KOPT-K1 (cell line): ENCODE measurements around the gene CDK13.
"Not testable (repeated sequence)": the region's sequence is repeated elsewhere in the genome, so short reads cannot be mapped to it uniquely, and the experiment has no call there.

Source experiments
- H3K27ac ChIP-seq: fragments of 200-600 bp; sonication (generic); 2 replicates; pipeline ENCODE4 v1.5.1; 2016; ENCODE audit warnings: antibody characterized with exemption, mild to moderate bottlenecking, low read depth, low read length; ENCODE audit not compliant: poor library complexity, severe bottlenecking
- H3K36me3 ChIP-seq: fragments of 200-600 bp; sonication (generic); 2 replicates; pipeline ENCODE4 v1.5.1; 2017; ENCODE audit warnings: antibody characterized with exemption, mild to moderate bottlenecking, low read length, moderate library complexity; ENCODE audit not compliant: insufficient read depth
- H3K9me3 ChIP-seq: fragments of 200-600 bp; sonication (generic); 2 replicates; pipeline ENCODE4 v1.5.1; 2017; ENCODE audit warnings: antibody characterized with exemption, low read length, mild to moderate bottlenecking; ENCODE audit not compliant: insufficient read depth, poor library complexity, severe bottlenecking

Gene CDK13

DNA sequence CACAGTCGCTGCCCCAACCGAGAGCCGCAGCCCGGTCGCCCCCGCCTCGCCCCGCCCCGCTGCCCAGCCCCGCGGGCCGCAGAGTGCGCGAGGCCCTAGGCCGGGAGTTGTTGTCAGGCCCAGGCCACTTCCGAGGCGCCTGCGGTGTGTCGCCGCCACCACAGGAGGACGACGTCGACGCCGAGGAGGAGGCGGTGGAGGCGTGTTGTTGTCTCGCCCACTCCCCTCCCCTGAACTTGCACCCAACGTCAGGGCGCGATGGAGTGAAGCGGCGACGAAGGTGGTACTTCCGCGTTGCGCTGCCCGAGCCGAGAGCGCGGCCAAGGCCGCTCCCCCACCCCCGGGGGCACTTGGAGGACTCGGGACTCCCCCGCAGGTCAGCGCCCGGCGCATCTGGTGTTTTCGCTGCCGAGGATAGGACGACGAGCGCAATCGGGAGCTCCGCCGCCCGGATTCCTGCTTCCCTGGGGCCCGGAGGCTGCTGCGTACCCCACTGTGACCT is at the start of gene CDK13:
CDK13 (plus strand) TSS at position 286 of the 502 bp plus-strand sequence. CDS start 386 bp downstream, outside the sequence.
- H3K36me3 ChIP-seq = peaks cover 13% of the 10 kb centered on the region; the same call in 1 of the 2 replicates

GRCh38 chr7:39904077-39904486 is 46.0 kb upstream of the CDK13 start:
- Histone ChIP-seq H3K27ac (no peak overlapping the region), H3K9me3 (peaks cover 11% of the 10 kb centered on the region), H3K36me3 (no peaks in the 10 kb centered on the region)

More for the DNA sequence above, at the start of gene CDK13:
- Histone ChIP-seq H3K27ac (peak within 1 kb of the TSS; percentile 97), H3K9me3 (no peaks in the 10 kb centered on the region)

DNA sequence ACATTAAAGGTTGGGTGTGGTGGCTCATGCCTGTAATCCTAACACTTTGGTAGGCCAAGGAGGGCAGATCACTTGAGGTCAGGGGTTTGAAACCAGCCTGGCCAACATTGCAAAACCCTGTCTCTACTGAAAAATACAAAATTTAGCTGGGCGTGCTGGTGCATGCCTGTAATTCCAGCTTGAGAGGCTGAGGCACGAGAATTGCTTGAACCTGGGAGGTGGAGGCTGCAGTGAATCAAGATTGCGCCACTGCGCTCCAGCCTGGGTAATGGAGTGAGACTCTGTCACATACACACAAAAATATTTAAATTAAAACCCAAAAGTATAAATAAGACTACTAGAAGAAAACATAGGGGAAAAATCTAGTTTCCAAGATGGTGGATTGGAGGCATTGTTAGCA is 41.9 kb upstream of the CDK13 start:
- no peak overlapping the region for H3K27ac ChIP-seq
- peaks cover 11% of the 10 kb centered on the region for H3K9me3 ChIP-seq
- no peaks in the 10 kb centered on the region for H3K36me3 ChIP-seq

GRCh38 chr7:39908973-39909372 is 41.1 kb upstream of the CDK13 start:
- H3K9me3 ChIP-seq = peaks cover 11% of the 10 kb centered on the region
- no peaks in the 10 kb centered on the region for H3K36me3 ChIP-seq
- no peak overlapping the region for H3K27ac ChIP-seq

- no peak overlapping the region for H3K27ac ChIP-seq
- peaks cover 11% of the 10 kb centered on the region for H3K9me3 ChIP-seq
- H3K36me3 ChIP-seq = no peaks in the 10 kb centered on the region
Observed at GRCh38 chr7:39909526-39909925, 40.5 kb upstream of the CDK13 start.

- Histone ChIP-seq H3K27ac (no peak overlapping the region), H3K36me3 (no peaks in the 10 kb centered on the region), H3K9me3 (peaks cover 11% of the 10 kb centered on the region)
Observed at GRCh38 chr7:39910108-39910869, 39.8 kb upstream of the CDK13 start.

DNA sequence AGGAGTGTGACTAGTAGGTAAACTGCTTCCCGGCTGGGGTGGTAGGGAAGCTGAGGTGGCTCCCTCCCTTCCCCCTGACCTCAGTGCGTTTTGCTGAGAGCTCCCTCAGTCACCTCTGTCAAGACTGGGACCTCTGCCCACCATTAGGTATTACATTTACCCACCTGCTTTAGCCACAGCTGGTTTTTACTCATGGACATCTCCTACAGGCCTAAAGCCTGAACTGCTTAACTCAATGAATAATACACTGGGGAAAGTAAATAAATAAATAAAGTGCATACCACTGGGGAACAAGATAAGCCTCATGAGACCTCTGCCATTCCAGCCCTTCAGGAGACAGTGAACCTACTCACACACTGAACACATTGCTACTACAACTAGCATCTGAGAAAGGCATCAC is 38.9 kb upstream of the CDK13 start:
- H3K27ac ChIP-seq = no peak overlapping the region

DNA sequence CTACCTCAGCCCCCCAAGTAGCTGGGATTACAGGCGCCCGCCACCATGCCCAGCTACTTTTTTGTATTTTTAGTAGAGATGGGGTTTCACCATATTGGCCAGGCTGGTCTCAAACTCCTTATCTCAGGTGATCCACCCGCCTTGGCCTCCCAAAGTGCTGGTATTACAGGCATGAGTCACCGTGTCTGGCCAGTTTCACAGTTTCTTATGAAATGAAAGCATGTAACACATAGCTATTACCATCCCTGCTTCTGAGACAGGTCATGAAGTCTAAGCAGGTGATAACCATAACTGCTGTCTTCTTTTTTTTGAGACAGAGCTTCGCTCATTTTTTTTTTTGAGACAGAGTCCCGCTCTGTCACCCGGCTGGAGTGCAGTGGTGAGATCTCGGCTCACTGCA is 34.2 kb upstream of the CDK13 start:
- not testable (repeated sequence) for H3K27ac ChIP-seq, H3K36me3 ChIP-seq, H3K9me3 ChIP-seq

More for the DNA sequence above, 38.9 kb upstream of the CDK13 start:
- Histone ChIP-seq H3K9me3 (peaks cover 11% of the 10 kb centered on the region), H3K36me3 (no peaks in the 10 kb centered on the region)

DNA sequence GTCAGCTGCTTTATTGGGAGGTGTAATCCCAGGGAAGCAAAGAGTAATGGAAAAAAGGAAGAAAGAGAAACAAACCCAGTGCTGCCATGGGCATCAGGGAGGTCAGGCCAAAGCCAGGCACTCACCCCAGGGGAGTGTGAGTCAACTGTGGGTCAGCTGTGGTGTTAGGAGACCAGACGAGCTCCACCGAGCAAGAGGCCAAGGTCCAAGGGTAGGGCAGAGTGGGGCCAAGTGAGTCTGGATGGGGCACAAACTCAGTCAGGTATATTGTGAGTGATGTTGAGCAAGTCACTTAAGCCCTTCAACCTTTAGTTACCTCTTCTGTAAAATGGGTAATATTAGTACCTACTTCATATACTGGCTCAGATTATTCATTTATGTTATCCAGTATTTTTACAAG is 30.4 kb upstream of the CDK13 start:
- Histone ChIP-seq H3K9me3 (no peaks in the 10 kb centered on the region), H3K36me3 (no peaks in the 10 kb centered on the region), H3K27ac (no peak overlapping the region)

GRCh38 chr7:39921506-39922175 is 28.4 kb upstream of the CDK13 start:
- Histone ChIP-seq H3K36me3 (no peaks in the 10 kb centered on the region), H3K27ac (no peak overlapping the region), H3K9me3 (no peaks in the 10 kb centered on the region)

DNA sequence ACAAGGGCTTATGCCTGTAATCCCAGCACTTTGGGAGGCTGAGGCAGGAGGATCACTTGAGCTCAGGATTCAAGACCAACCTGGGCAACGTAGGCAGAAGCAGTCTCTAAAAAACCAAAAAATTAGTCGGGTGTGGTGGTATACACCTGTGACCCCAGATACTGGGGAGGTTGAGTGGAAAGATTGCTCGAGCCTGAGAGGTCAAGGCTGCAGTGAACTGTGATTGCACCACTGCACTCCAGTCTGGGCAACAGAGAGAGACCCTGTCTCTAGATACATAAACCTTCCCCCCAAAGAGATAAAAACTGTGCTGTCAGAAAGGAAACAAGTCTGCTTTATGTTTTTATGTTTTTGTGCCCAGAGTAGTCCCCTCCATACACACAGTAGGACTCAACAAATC is 27.5 kb upstream of the CDK13 start:
- no peaks in the 10 kb centered on the region for H3K9me3 ChIP-seq
- no peaks in the 10 kb centered on the region for H3K36me3 ChIP-seq
- H3K27ac ChIP-seq = no peak overlapping the region

- no peak overlapping the region for H3K27ac ChIP-seq
- H3K36me3 ChIP-seq = no peaks in the 10 kb centered on the region
- no peaks in the 10 kb centered on the region for H3K9me3 ChIP-seq
Observed at GRCh38 chr7:39923091-39923490, 27.0 kb upstream of the CDK13 start.

DNA sequence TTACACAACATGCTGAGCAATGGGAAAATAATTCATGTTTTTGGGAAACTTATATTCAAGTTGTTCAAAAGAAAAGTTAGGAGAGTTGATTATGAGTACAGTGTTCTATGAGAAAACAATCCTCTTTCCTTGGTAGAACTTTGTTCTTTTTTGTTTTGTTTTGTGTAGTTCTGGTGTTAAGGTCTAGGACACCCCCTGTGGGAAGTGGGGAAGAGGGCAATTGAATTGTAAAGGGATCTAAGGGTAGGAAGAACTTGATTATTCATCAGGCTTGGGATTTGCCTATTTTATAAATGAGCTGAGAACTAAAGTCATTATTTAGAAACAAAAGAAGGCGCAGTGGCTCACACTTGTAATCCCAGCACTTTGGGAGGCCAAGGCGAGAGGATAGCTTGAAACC is 25.9 kb upstream of the CDK13 start:
- H3K27ac ChIP-seq = no peak overlapping the region
- H3K36me3 ChIP-seq = no peaks in the 10 kb centered on the region
- no peaks in the 10 kb centered on the region for H3K9me3 ChIP-seq

DNA sequence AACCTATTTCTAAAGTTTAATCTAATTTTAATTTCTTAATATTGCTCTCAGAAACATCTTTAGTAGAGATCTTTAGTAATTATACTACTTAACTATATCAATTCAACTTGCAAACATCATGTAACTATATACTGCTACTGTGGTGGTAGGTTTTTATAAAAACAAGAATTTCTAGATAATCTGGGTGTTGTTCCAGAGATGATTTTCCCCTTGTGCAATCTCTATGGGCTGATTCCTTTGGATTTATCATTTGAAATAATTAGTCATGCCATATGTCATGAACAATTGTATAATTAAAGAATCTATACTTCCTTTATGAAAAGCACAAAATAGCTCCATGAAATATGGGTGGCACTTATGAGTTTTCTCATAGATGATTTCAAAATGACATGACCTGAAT is 23.9 kb upstream of the CDK13 start:
- Histone ChIP-seq H3K9me3 (no peaks in the 10 kb centered on the region), H3K27ac (no peak overlapping the region), H3K36me3 (no peaks in the 10 kb centered on the region)

DNA sequence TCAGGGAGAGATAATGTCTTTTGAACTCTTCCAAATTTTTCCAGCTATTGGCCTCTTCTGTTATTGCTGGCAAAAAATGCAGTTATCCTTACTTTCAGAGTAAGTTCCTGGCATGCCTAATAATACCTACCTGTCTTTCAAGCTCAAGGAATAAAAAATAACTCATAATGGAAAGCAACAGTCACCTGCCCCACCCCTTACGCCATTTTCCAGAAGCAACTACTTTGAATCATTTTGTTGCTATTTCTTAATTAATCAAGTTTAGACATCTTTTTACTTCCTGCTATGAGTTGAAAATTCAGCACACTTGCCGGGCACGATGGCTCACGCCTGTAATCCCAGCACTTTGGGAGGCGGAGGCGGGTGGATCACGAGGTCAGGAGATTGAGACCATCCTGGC is 23.0 kb upstream of the CDK13 start:
- Histone ChIP-seq H3K9me3 (no peaks in the 10 kb centered on the region), H3K27ac (no peak overlapping the region), H3K36me3 (no peaks in the 10 kb centered on the region)

DNA sequence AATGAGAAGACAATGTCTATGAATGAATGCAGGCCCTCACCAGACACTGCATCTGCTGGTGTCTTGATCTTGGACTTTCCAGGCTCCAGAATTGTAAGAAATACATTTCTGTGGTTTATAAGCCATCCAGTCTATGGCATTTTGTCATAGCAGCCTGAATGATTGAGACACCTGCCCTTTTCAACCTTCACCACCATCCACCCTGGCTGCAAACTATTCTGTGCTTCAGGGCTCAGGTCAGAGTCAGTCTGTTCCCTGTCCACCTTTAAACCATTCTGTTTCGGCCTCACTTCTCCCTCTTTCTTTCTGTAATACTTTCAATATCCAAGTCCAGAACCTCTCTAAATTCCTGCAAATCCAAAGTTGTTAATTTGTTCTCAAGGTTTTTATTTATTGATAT is 15.9 kb upstream of the CDK13 start:
- H3K36me3 ChIP-seq = no peaks in the 10 kb centered on the region
- no peak overlapping the region for H3K27ac ChIP-seq
- no peaks in the 10 kb centered on the region for H3K9me3 ChIP-seq
